GM18861 (cell line): ENCODE data around the gene SORCS1.

Experiments used
- ATAC-seq: cut with Tn5 transposase; IDR thresholded peaks from one replicate; pipeline ENCODE4 v1.9.1; 2021; ENCODE audit not compliant: unreplicated experiment

SORCS1 gene

GRCh38 chr10:107118866-107119265 lies 45.6 kb downstream of the SORCS1 start:
- ATAC-seq: no peak

- no peak for ATAC-seq
These were observed 60.4 kb downstream of the SORCS1 start for GRCh38 chr10:107104026-107104652.

GRCh38 chr10:107103174-107104025 lies 61.1 kb downstream of the SORCS1 start:
- no peak for ATAC-seq

GRCh38 chr10:107098326-107098725 lies 66.2 kb downstream of the SORCS1 start:
- no peak for ATAC-seq

GRCh38 chr10:107094824-107095522 lies 69.5 kb downstream of the SORCS1 start:
- ATAC-seq: no peak

GRCh38 chr10:107092321-107092720 lies 72.2 kb downstream of the SORCS1 start:
- ATAC-seq: no peak

- no peak for ATAC-seq
These were observed 73.4 kb downstream of the SORCS1 start for GRCh38 chr10:107091126-107091525.

- no peak for ATAC-seq
These were observed 78.6 kb downstream of the SORCS1 start for GRCh38 chr10:107085665-107086525.

GRCh38 chr10:107083388-107084009 lies 81.0 kb downstream of the SORCS1 start:
- no peak for ATAC-seq

- ATAC-seq: no peak
These were observed 82.9 kb downstream of the SORCS1 start for GRCh38 chr10:107081644-107082043.

GRCh38 chr10:107075117-107075516 lies 89.4 kb downstream of the SORCS1 start:
- ATAC-seq: no peak

GRCh38 chr10:107072786-107073185 lies 91.7 kb downstream of the SORCS1 start:
- no peak for ATAC-seq

GRCh38 chr10:107072028-107072427 lies 92.5 kb downstream of the SORCS1 start:
- ATAC-seq: no peak

GRCh38 chr10:107071301-107071700 lies 93.2 kb downstream of the SORCS1 start:
- no peak for ATAC-seq

GRCh38 chr10:107067843-107068242 lies 96.7 kb downstream of the SORCS1 start:
- no peak for ATAC-seq

- no peak for ATAC-seq
These were observed 100.4 kb downstream of the SORCS1 start for GRCh38 chr10:107064075-107064474.

GRCh38 chr10:107059872-107060271 lies 104.6 kb downstream of the SORCS1 start:
- no peak for ATAC-seq

- no peak for ATAC-seq
These were observed 105.3 kb downstream of the SORCS1 start for GRCh38 chr10:107059068-107059804.

GRCh38 chr10:107058331-107058730 lies 106.2 kb downstream of the SORCS1 start:
- ATAC-seq: no peak

GRCh38 chr10:107056182-107056581 lies 108.3 kb downstream of the SORCS1 start:
- ATAC-seq: no peak
